Measurements from ENCODE around the gene CDK4.

CDK4 gene

GRCh38 chr12:57734591-57734990 lies 17.5 kb downstream of the CDK4 start:
- TF ChIP-seq CTCF (IDR thresholded peaks at IDR 0.05; ENCODE audit: borderline replicate concordance, insufficient read depth, low read depth, low read length), result no peak
- no peak overlapping the region for H3K4me3 ChIP-seq (ENCODE audit: low read depth, low read length)

- no peak for TF ChIP-seq CTCF (IDR thresholded peaks at IDR 0.05; ENCODE audit: borderline replicate concordance, insufficient read depth, low read depth, low read length)
These were observed 18.2 kb downstream of the CDK4 start for GRCh38 chr12:57733928-57734327.

GRCh38 chr12:57732726-57733593 lies 19.1 kb downstream of the CDK4 start:
- TF ChIP-seq CTCF (IDR thresholded peaks at IDR 0.05; ENCODE audit: borderline replicate concordance, insufficient read depth, low read depth, low read length), result no peak
- no peak overlapping the region for H3K4me3 ChIP-seq (ENCODE audit: low read depth, low read length)

More at GRCh38 chr12:57733928-57734327, 18.2 kb downstream of the CDK4 start:
- no peak overlapping the region for H3K4me3 ChIP-seq (ENCODE audit: low read depth, low read length)

GRCh38 chr12:57732270-57732669 lies 19.8 kb downstream of the CDK4 start:
- no peak for TF ChIP-seq CTCF (IDR thresholded peaks at IDR 0.05; ENCODE audit: borderline replicate concordance, insufficient read depth, low read depth, low read length)
- H3K4me3 ChIP-seq (ENCODE audit: low read depth, low read length), result no peak overlapping the region

- no peak overlapping the region for H3K4me3 ChIP-seq (ENCODE audit: low read depth, low read length)
- TF ChIP-seq CTCF (IDR thresholded peaks at IDR 0.05; ENCODE audit: borderline replicate concordance, insufficient read depth, low read depth, low read length), result no peak
These were observed 20.6 kb downstream of the CDK4 start for GRCh38 chr12:57731411-57732080.

- no peak overlapping the region for H3K4me3 ChIP-seq (ENCODE audit: low read depth, low read length)
- no peak for TF ChIP-seq CTCF (IDR thresholded peaks at IDR 0.05; ENCODE audit: borderline replicate concordance, insufficient read depth, low read depth, low read length)
These were observed 21.6 kb downstream of the CDK4 start for GRCh38 chr12:57730336-57731067.

Measured in GM12875 (cell line).